ENCODE results near the gene NOX4. TPM values are rescaled to one million over a fixed set of nuclear protein-coding genes. Genes with fewer than 3 reads are reported as not detected.

Gene NOX4
- total RNA-seq, 1 experiment from 2014 or later = 1.5 TPM

DNA sequence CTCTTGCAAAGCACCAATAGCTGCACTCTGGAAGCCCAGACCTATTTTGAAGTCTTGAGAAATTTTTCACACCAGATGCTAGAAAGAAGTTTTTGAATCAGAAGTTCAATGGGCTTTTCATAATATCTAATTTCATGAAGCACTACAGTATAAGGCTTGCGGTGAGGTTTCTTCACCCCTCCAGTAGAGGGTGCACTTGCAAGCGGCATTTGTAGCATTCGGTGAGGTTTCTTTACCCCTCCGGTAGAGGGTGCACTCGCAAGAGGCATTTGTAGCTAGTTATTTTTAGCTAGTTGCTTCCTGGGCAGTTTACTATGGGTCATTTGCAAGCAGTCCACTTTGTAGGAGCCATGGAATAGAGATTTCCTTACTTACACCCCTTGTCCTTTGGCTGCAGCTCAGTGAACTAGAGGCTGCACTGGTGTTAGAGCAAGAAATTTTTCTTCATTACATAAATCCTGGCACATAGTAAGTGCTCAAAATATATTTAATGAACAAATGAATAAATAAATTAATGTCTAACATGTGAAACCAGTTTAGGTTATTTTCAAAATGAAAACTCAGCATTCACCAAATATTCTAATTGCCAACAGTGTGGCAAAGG is 7.8 kb upstream of the NOX4 start:
- TF ChIP-seq FOXK1 (CRISPR knock-in tag; IDR thresholded peaks at IDR 0.05) (no peak), ESRRA (CRISPR knock-in tag; IDR thresholded peaks at IDR 0.05; ENCODE audit: borderline replicate concordance) (no peak), ZNF671 (CRISPR knock-in tag; IDR thresholded peaks at IDR 0.05) (0 out of 2 replicates have a peak, but pooled peaks have one; percentile 46)
- TF ChIP-seq, protein P1, sequence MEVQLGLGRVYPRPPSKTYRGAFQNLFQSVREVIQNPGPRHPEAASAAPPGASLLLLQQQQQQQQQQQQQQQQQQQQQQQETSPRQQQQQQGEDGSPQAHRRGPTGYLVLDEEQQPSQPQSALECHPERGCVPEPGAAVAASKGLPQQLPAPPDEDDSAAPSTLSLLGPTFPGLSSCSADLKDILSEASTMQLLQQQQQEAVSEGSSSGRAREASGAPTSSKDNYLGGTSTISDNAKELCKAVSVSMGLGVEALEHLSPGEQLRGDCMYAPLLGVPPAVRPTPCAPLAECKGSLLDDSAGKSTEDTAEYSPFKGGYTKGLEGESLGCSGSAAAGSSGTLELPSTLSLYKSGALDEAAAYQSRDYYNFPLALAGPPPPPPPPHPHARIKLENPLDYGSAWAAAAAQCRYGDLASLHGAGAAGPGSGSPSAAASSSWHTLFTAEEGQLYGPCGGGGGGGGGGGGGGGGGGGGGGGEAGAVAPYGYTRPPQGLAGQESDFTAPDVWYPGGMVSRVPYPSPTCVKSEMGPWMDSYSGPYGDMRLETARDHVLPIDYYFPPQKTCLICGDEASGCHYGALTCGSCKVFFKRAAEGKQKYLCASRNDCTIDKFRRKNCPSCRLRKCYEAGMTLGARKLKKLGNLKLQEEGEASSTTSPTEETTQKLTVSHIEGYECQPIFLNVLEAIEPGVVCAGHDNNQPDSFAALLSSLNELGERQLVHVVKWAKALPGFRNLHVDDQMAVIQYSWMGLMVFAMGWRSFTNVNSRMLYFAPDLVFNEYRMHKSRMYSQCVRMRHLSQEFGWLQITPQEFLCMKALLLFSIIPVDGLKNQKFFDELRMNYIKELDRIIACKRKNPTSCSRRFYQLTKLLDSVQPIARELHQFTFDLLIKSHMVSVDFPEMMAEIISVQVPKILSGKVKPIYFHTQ (CRISPR knock-in tag; IDR thresholded peaks at IDR 0.05) = 0 out of 2 replicates have a peak, but pooled peaks have one; percentile 39
- TF ChIP-seq, protein P2, sequence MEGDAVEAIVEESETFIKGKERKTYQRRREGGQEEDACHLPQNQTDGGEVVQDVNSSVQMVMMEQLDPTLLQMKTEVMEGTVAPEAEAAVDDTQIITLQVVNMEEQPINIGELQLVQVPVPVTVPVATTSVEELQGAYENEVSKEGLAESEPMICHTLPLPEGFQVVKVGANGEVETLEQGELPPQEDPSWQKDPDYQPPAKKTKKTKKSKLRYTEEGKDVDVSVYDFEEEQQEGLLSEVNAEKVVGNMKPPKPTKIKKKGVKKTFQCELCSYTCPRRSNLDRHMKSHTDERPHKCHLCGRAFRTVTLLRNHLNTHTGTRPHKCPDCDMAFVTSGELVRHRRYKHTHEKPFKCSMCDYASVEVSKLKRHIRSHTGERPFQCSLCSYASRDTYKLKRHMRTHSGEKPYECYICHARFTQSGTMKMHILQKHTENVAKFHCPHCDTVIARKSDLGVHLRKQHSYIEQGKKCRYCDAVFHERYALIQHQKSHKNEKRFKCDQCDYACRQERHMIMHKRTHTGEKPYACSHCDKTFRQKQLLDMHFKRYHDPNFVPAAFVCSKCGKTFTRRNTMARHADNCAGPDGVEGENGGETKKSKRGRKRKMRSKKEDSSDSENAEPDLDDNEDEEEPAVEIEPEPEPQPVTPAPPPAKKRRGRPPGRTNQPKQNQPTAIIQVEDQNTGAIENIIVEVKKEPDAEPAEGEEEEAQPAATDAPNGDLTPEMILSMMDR (IDR thresholded peaks at IDR 0.05) = peak; percentile 64
- TF ChIP-seq, protein P3, sequence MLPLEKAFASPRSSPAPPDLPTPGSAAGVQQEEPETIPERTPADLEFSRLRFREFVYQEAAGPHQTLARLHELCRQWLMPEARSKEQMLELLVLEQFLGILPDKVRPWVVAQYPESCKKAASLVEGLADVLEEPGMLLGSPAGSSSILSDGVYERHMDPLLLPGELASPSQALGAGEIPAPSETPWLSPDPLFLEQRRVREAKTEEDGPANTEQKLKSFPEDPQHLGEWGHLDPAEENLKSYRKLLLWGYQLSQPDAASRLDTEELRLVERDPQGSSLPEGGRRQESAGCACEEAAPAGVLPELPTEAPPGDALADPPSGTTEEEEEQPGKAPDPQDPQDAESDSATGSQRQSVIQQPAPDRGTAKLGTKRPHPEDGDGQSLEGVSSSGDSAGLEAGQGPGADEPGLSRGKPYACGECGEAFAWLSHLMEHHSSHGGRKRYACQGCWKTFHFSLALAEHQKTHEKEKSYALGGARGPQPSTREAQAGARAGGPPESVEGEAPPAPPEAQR (CRISPR knock-in tag; IDR thresholded peaks at IDR 0.05) = peak; percentile 59; the same call in 1 of the 2 replicates
- ATAC-seq (peak; percentile 55; the same call in 1 of the 2 replicates), DNase-seq (ENCODE audit: low spot score) (peak; percentile 37)
- H3K4me3 Mint-ChIP-seq = no peak overlapping the region
- CTCF ChIA-PET = interaction anchor here (0.6 to 1.1 kb wide), 9 partner anchors 8 to 405 kb away, joined by 3 to 8 read pairs (median 3); partner anchors contain the start of gene NOX4
- peaks cover 27% of the 10 kb centered on the region for H3K4me1 Mint-ChIP-seq
- H3K27me3 Mint-ChIP-seq (ENCODE audit: low read depth) = no peaks in the 10 kb centered on the region; the same call in 1 of the 2 replicates
- POLR2A ChIA-PET = no interaction called here
- no peaks in the 10 kb centered on the region for H3K36me3 Mint-ChIP-seq
- no peak overlapping the region for H3K27ac Mint-ChIP-seq
- H3K9me3 Mint-ChIP-seq = no peaks in the 10 kb centered on the region

DNA sequence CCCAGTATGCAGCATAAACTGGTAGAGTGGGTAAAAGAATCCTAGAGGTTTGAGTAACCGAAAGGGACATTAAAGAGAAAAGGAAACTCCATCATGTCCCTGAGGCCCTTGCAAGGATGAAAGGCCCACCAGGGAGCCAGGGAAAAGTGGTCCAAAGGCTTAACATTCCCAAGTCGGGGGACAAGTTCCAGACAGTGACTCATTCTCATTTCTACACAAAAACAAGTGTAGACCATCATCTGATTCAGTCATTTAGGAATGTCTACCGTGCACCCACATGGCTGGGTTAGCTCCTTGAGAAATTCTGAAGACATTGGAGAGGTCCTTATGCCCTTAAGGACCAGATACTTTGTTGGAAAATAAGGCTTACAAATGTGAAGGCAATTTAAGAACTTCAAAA is 4.8 kb upstream of the NOX4 start:
- TF ChIP-seq, protein P4, sequence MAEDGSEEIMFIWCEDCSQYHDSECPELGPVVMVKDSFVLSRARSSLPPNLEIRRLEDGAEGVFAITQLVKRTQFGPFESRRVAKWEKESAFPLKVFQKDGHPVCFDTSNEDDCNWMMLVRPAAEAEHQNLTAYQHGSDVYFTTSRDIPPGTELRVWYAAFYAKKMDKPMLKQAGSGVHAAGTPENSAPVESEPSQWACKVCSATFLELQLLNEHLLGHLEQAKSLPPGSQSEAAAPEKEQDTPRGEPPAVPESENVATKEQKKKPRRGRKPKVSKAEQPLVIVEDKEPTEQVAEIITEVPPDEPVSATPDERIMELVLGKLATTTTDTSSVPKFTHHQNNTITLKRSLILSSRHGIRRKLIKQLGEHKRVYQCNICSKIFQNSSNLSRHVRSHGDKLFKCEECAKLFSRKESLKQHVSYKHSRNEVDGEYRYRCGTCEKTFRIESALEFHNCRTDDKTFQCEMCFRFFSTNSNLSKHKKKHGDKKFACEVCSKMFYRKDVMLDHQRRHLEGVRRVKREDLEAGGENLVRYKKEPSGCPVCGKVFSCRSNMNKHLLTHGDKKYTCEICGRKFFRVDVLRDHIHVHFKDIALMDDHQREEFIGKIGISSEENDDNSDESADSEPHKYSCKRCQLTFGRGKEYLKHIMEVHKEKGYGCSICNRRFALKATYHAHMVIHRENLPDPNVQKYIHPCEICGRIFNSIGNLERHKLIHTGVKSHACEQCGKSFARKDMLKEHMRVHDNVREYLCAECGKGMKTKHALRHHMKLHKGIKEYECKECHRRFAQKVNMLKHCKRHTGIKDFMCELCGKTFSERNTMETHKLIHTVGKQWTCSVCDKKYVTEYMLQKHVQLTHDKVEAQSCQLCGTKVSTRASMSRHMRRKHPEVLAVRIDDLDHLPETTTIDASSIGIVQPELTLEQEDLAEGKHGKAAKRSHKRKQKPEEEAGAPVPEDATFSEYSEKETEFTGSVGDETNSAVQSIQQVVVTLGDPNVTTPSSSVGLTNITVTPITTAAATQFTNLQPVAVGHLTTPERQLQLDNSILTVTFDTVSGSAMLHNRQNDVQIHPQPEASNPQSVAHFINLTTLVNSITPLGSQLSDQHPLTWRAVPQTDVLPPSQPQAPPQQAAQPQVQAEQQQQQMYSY (CRISPR knock-in tag; IDR thresholded peaks at IDR 0.05) = no peak
- TF ChIP-seq, protein P5, sequence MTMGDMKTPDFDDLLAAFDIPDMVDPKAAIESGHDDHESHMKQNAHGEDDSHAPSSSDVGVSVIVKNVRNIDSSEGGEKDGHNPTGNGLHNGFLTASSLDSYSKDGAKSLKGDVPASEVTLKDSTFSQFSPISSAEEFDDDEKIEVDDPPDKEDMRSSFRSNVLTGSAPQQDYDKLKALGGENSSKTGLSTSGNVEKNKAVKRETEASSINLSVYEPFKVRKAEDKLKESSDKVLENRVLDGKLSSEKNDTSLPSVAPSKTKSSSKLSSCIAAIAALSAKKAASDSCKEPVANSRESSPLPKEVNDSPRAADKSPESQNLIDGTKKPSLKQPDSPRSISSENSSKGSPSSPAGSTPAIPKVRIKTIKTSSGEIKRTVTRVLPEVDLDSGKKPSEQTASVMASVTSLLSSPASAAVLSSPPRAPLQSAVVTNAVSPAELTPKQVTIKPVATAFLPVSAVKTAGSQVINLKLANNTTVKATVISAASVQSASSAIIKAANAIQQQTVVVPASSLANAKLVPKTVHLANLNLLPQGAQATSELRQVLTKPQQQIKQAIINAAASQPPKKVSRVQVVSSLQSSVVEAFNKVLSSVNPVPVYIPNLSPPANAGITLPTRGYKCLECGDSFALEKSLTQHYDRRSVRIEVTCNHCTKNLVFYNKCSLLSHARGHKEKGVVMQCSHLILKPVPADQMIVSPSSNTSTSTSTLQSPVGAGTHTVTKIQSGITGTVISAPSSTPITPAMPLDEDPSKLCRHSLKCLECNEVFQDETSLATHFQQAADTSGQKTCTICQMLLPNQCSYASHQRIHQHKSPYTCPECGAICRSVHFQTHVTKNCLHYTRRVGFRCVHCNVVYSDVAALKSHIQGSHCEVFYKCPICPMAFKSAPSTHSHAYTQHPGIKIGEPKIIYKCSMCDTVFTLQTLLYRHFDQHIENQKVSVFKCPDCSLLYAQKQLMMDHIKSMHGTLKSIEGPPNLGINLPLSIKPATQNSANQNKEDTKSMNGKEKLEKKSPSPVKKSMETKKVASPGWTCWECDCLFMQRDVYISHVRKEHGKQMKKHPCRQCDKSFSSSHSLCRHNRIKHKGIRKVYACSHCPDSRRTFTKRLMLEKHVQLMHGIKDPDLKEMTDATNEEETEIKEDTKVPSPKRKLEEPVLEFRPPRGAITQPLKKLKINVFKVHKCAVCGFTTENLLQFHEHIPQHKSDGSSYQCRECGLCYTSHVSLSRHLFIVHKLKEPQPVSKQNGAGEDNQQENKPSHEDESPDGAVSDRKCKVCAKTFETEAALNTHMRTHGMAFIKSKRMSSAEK (CRISPR knock-in tag; IDR thresholded peaks at IDR 0.05; ENCODE audit: borderline replicate concordance) = no peak
- no peak for TF ChIP-seq SP1 (CRISPR knock-in tag; conservative IDR thresholded peaks at IDR 0.05)
- TF ChIP-seq SMAD3 (CRISPR knock-in tag; IDR thresholded peaks at IDR 0.05; ENCODE audit: borderline replicate concordance) = no peak
- no peak for TF ChIP-seq ATF6 (CRISPR knock-in tag; IDR thresholded peaks at IDR 0.05)
- TF ChIP-seq, protein P6, sequence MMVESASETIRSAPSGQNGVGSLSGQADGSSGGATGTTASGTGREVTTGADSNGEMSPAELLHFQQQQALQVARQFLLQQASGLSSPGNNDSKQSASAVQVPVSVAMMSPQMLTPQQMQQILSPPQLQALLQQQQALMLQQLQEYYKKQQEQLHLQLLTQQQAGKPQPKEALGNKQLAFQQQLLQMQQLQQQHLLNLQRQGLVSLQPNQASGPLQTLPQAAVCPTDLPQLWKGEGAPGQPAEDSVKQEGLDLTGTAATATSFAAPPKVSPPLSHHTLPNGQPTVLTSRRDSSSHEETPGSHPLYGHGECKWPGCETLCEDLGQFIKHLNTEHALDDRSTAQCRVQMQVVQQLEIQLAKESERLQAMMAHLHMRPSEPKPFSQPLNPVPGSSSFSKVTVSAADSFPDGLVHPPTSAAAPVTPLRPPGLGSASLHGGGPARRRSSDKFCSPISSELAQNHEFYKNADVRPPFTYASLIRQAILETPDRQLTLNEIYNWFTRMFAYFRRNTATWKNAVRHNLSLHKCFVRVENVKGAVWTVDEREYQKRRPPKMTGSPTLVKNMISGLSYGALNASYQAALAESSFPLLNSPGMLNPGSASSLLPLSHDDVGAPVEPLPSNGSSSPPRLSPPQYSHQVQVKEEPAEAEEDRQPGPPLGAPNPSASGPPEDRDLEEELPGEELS (CRISPR knock-in tag; IDR thresholded peaks at IDR 0.05) = no peak
- TF ChIP-seq PREB (CRISPR knock-in tag; IDR thresholded peaks at IDR 0.05; ENCODE audit: borderline replicate concordance) = no peak
- ChIA-PET POLR2A (no interaction called here), CTCF (no interaction called here)
- H3K9me3 Mint-ChIP-seq = no peaks in the 10 kb centered on the region
- no peaks in the 10 kb centered on the region for H3K36me3 Mint-ChIP-seq
- peaks cover 24% of the 10 kb centered on the region for H3K4me1 Mint-ChIP-seq
- H3K4me3 Mint-ChIP-seq = no peak overlapping the region
- H3K27ac Mint-ChIP-seq = no peak overlapping the region
- peak; percentile 12 for DNase-seq (ENCODE audit: low spot score)
- ATAC-seq = no peak
- H3K27me3 Mint-ChIP-seq (ENCODE audit: low read depth) = peaks cover under 1% of the 10 kb centered on the region; the same call in 1 of the 2 replicates
